NT2/D1 (cell line): ENCODE data around the gene ZNF565.

Experiments
- DNase-seq: peaks from one replicate; pipeline ENCODE4 v3.0.0-alpha.2; 2011; ENCODE audit warnings: low read depth, low spot score
- H3K27me3 ChIP-seq: 2 replicates; pipeline ENCODE4 v1.6.0; 2011; ENCODE audit warnings: mild to moderate bottlenecking; ENCODE audit not compliant: insufficient read length, insufficient read depth
- H3K36me3 ChIP-seq: 2 replicates; pipeline ENCODE4 v1.6.1; 2011; ENCODE audit warnings: mild to moderate bottlenecking, low read length, mixed read lengths; ENCODE audit not compliant: insufficient read depth, insufficient read length
- H3K4me1 ChIP-seq: 2 replicates; pipeline ENCODE4 v1.5.1; 2011; ENCODE audit not compliant: insufficient read depth, insufficient read length
- H3K4me3 ChIP-seq: 2 replicates; pipeline ENCODE4 v1.5.1; 2011; ENCODE audit warnings: low read depth; ENCODE audit not compliant: insufficient read length
- H3K9ac ChIP-seq: 2 replicates; pipeline ENCODE4 v1.6.0; 2011; ENCODE audit warnings: low read depth; ENCODE audit not compliant: insufficient read length
- H3K9me3 ChIP-seq: 2 replicates; pipeline ENCODE4 v1.5.1; 2011; ENCODE audit warnings: mild to moderate bottlenecking, low read length; ENCODE audit not compliant: insufficient read depth
- SUZ12 ChIP-seq: IDR thresholded peaks from 2 replicates; pipeline ENCODE4 v1.6.1; 2011; ENCODE audit not compliant: insufficient read length, insufficient read depth; ENCODE audit errors: extremely low read depth
- YY1 ChIP-seq: IDR thresholded peaks from 2 replicates; pipeline ENCODE4 v1.6.1; 2011; ENCODE audit not compliant: insufficient read length, insufficient read depth
- ZNF274 ChIP-seq: IDR thresholded peaks from 2 replicates; pipeline ENCODE4 v1.6.1; 2011; ENCODE audit warnings: mild to moderate bottlenecking, low read depth, low read length

ZNF565 gene

DNA sequence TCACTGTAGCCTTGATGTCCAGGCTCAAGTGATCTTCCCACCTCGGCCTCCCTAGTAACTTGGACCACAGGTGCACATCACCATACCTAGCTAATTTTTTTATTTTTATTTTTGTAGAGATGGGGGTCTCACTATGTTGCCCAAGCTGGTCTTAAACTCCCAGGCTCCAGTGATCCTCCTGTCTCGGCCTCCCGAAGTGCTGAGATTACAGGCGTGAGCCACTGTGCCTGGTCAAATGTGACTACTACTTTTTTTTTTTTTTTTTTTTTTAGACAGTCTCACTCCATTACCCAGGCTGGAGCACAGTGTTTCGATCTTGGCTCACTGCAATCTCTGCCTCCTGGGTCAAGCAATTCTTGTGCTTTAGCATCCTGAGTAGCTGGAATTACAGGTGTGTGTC lies 41.6 kb downstream of the ZNF565 start:
- TF ChIP-seq ZNF274 (no peak), SUZ12 (no peak), YY1 (no peak)
- no peaks in the 10 kb centered on the region for H3K36me3 ChIP-seq
- no peaks in the 10 kb centered on the region for H3K9me3 ChIP-seq
- peaks cover 2% of the 10 kb centered on the region for H3K4me1 ChIP-seq
- H3K9ac ChIP-seq: no peak overlapping the region
- no peaks in the 10 kb centered on the region for H3K27me3 ChIP-seq
- H3K4me3 ChIP-seq: no peak overlapping the region
- no peak for DNase-seq

DNA sequence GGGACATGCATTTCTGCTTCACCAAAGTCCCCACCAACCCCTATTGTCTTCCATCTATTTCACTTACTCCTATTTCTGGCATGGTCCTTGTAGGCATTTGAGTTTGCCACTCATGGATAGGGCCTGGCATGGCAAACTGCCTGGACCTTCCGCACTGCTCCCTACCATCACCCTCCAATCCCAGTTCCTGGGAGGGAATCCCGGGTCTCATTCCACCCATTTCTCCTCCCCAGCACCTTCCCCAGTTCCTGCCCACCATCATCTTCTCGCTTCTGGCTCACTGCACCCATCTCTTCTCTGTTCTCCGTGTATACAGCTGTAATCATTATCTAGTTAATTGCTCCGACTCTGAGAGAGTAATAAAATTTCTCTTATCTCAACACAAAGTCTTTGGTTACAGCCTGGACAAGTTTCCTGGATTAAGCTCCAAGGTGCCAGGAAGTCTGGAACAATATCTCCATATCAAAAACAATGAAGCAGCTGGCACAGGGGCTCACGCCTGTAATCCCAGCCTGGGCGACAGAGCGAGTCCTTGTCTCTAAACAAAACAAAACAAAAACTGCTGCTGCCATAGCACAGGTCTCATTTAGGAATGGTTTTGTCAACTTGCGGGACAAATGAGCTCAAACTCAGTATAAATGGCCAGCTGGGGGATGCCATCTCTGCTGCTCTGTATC lies 45.2 kb downstream of the ZNF565 start:
- H3K9me3 ChIP-seq: no peaks in the 10 kb centered on the region
- H3K9ac ChIP-seq: no peak overlapping the region
- no peak for TF ChIP-seq ZNF274
- no peak for TF ChIP-seq SUZ12
- no peak for TF ChIP-seq YY1
- H3K4me3 ChIP-seq: no peak overlapping the region
- peaks cover 4% of the 10 kb centered on the region for H3K36me3 ChIP-seq
- no peak for DNase-seq
- H3K4me1 ChIP-seq: peaks cover 2% of the 10 kb centered on the region
- H3K27me3 ChIP-seq: no peaks in the 10 kb centered on the region

GRCh38 chr19:36163813-36164212 lies 50.7 kb downstream of the ZNF565 start:
- peaks cover 12% of the 10 kb centered on the region for H3K36me3 ChIP-seq
- TF ChIP-seq YY1 (no peak), ZNF274 (no peak), SUZ12 (no peak)
- H3K4me3 ChIP-seq: no peak overlapping the region
- no peaks in the 10 kb centered on the region for H3K27me3 ChIP-seq
- DNase-seq: no peak
- H3K9ac ChIP-seq: no peak overlapping the region
- H3K9me3 ChIP-seq: no peaks in the 10 kb centered on the region
- no peaks in the 10 kb centered on the region for H3K4me1 ChIP-seq

DNA sequence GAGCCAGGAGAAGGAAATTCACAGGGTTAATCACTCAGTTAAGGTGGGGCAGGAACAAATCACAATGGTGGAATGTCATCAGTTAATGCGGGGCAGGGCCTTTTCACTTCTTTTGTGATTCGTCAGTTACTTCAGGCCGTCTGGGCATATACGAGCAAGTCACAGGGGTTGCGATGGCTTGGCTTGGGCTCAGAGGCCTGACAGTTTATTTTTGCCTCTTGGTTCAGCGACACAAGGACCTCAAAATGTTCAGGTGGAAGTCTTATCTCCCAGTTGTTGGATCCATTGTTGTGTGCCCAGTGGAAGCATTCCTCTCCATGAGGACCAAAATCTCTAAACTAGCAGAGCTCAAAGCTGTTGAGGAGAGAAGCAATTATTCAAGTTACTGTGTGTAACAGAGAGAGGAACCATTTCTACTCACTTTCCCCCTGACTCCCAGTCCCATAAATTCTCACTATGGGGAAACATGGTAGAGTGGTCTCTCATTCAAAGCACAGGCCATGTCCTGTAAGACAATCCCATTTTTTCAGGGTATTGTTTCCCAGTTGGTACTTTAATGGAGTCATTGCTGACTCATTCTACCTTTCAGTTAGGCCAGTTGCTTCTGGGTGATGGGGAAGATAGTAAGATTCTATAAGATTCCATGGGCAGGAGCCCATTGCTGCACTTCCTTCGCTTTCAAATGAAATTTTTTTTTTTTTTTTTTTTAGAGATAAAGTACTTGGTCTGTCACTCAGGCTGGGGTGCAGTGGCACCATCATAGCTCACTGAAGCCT lies 53.5 kb downstream of the ZNF565 start:
- Histone ChIP-seq H3K36me3 (peaks cover 11% of the 10 kb centered on the region), H3K27me3 (no peaks in the 10 kb centered on the region), H3K4me1 (no peaks in the 10 kb centered on the region), H3K4me3 (no peak overlapping the region), H3K9ac (no peak overlapping the region), H3K9me3 (no peaks in the 10 kb centered on the region)
- DNase-seq: no peak
- no peak for TF ChIP-seq YY1
- TF ChIP-seq ZNF274: no peak
- no peak for TF ChIP-seq SUZ12

- Histone ChIP-seq H3K9ac (no peak overlapping the region), H3K4me1 (peaks cover 9% of the 10 kb centered on the region), H3K9me3 (no peaks in the 10 kb centered on the region), H3K36me3 (peaks cover 32% of the 10 kb centered on the region), H3K4me3 (no peak overlapping the region), H3K27me3 (no peaks in the 10 kb centered on the region)
- TF ChIP-seq SUZ12 (no peak), YY1 (no peak), ZNF274 (no peak)
- DNase-seq: no peak
Measured at GRCh38 chr19:36153126-36153525, 61.3 kb downstream of the ZNF565 start.

DNA sequence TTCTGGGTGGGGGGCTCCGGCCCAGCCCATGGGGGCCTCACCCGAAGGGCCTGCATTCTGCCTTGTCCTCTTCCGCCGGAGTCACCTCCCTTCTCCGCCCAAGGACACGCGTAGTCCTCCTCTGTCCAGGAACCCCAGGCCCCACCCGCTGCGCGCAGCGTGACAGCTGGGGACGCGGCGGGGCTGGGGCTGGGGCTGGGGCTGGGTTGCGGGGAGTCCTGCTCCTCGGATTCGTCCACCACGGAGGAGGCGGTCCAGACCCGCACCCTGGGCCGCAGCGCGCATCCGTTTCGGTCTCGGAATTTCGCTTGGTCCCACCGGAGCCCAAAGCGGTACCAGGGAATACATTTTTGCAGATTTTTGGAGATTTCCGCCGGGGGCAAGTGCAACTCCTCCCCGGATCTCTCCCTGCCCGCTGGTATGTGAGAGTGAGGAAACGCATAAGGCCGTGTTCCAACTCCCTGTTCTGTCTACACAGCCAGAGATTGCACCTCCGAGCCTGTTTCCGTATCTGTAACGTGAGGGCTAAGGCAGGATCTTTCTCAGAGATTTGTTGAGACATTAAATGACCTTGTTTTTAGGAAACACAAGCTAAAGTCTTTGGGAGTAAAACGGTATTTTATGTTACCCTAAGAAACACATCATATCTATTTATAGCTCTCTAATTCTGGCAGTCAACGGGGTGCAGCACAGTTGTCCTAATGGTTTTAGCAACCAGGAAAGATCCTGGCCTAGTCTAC lies 61.9 kb downstream of the ZNF565 start, which contains the start of gene COX7A1:
TSS of gene COX7A1 (minus strand) at position 96 of the 740 bp plus-strand sequence. CDS start at position 56, 40 bp downstream.
- no peaks in the 10 kb centered on the region for H3K9me3 ChIP-seq
- H3K9ac ChIP-seq: no peak within 1 kb of the TSS
- H3K36me3 ChIP-seq: peaks cover 38% of the 10 kb centered on the region
- DNase-seq: no peak
- no peak within 1 kb of the TSS for H3K4me3 ChIP-seq
- H3K27me3 ChIP-seq: no peaks in the 10 kb centered on the region
- TF ChIP-seq SUZ12 (no peak), ZNF274 (no peak), YY1 (no peak)
- H3K4me1 ChIP-seq: peaks cover 9% of the 10 kb centered on the region

DNA sequence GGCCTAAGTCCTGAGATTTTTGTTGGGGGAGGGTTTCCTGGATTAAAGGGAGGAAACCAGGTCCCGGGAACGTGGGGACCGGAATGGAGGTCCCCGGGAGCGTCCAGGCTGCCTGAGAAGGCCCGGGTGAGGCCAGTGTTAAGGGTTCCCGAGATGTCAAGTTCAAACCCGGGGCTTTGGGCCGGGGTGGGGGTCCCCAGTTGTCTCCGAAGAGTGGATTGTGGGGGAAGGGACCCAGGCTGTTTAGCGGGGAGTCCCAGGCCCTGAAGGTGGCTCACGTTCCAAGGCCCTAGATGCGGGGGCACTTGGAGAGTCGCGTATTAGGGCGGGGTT lies 62.5 kb downstream of the ZNF565 start:
- no peak for DNase-seq
- Histone ChIP-seq H3K4me1 (peaks cover 9% of the 10 kb centered on the region), H3K9me3 (no peaks in the 10 kb centered on the region), H3K9ac (no peak overlapping the region), H3K36me3 (peaks cover 42% of the 10 kb centered on the region), H3K4me3 (no peak overlapping the region), H3K27me3 (no peaks in the 10 kb centered on the region)
- TF ChIP-seq ZNF274: no peak
- TF ChIP-seq YY1: no peak
- TF ChIP-seq SUZ12: no peak
